Measurements from ENCODE around the gene MRPS15.

GRCh38 chr1:36421649-36422048 lies 42.5 kb downstream of the MRPS15 start:
- no peak for TF ChIP-seq CTCF (IDR thresholded peaks at IDR 0.05; ENCODE audit: extremely low read depth in 1 of 2, insufficient read depth in 1 of 2, low read depth in 1 of 2, low read length in 2 of 2)
- TF ChIP-seq POLR2AphosphoS5 (IDR thresholded peaks at IDR 0.05; ENCODE audit: insufficient read depth, low read depth, low read length): no peak
- TF ChIP-seq MYC (IDR thresholded peaks at IDR 0.05; ENCODE audit: low read depth, low read length): no peak

Data from endothelial cell of umbilical vein (primary cell).